NCI-H82 treated with DMSO at 0.1 percent for 48 hours (cell line): Measurements from ENCODE around the gene METTL9.
"Not testable (repeated sequence)": the region's sequence is repeated elsewhere in the genome, so short reads cannot be mapped to it uniquely, and the experiment has no call there.

Experiments used
- DNase-seq: peaks from one replicate; lab custom pipeline; 2025; ENCODE audit not compliant: unreplicated experiment; lab: John Stamatoyannopoulos, UW

The METTL9 gene

DNA sequence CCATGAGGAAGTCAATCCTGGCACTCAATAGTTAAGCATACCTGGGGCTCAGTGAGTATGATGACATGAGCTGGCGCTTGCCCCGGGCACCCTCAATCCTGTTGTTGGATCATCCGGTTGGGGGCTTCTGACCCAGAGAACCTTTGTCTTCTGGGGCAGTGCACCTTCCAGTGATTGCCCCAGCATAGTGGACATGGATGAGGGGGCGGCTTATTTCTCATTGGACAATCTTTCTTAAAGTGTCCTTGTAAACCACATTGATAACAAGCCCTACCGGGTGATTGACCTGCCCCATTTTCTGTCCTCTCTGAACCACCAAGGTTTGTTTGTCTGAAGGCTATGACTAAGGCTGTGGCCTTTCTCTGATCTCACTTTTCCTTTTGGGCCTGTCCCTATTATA is 34.8 kb downstream of the METTL9 start:
- no peak for DNase-seq

DNA sequence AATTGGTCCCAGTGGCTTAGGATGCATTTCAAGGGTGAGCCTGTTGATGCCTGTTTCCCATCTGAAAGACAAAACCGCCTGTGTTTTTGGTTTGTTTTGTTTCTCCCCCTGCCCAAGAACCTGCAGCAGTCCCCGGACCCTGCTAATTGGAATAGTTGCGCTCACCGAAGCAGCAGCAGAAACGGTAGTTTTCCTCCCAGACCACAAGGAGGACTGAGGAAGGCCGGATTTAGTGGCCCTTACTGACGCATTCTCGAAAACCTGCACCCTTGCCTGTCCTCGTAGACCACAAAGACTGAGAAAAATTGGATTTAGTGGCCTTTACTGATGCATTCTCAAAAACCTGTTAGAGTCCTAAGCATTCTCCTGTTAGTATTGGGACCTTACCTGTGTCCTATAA is 36.3 kb downstream of the METTL9 start:
- not testable (repeated sequence) for DNase-seq

DNA sequence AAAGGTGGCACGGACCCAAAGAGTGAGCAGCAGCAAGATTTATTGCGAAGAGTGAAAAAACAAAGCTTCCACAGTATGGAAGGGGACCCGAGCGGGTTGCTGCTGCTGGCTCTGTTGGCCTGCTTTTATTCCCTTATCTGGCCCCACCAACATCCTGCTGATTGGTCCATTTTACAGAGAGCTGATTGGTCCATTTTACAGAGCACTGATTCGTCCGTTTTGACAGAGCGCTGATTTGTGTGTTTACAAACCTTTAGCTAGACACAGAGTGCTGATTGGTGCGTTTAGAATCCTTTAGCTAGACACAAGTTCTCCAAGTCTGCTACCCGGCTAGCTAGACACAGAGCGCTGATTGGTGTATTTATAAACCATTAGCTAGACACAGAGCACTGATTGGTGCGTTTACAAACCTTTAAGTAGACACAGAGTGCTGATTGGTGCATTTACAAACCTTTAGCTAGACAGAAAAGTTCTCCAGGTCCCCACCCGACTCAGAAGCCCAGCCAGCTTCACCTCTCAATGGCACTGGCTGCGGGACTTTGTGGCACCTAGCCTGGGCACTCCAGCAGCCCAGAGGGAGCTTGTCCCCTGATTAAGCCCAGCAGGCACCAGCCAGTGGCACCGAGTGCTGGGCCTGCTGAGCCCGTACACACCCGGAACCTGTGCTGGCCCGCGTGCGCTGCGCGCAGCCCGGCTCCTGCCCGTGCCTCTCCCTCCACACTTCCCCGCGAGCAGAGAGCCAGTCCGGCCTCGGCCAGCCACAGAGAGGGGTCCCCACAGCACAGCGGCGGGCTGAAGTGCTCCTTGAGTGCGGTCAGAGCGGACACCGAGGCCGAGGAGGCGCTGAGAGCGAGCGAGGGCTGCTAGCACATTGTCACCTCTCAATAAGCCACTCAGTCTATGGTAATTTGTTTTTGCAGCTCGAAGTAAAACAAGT is 37.9 kb downstream of the METTL9 start:
- no peak for DNase-seq

DNA sequence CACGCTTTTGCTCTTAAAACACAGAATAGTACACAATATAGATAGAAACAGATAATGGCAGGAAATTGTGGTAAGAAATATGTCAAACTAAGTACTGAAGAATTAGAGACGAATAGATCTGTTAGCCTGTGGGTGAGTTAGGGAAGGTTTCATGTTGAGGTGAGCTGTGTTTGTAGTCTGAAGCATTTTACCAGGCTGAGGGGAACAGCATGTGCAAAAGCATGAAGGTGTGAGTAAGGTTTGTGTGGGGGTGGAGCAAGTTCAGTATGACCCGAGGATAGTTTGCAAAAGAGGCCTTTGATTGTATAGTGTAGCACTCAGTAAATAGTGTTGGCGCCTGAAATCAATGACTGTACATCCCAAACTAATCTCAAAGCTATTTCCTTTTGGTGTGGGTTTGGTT is 39.2 kb downstream of the METTL9 start:
- no peak for DNase-seq

DNA sequence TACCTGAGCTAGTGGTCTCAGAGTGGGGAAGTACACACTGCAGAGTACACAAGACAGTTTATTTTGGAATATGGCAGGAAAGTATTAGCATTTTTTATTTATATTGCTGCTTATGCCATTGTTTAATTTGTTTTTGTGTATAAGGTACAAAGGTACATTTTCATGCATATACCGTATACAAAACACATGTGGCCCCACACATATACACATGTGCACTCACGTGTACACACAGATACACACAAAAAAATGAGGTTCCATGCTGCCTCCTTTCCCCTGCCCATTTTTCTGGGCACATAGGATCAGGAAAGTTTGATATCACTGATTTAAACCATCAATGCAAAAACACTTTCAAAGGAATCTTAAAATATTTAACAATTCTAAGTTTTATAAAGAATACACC is 40.1 kb downstream of the METTL9 start:
- no peak for DNase-seq

DNA sequence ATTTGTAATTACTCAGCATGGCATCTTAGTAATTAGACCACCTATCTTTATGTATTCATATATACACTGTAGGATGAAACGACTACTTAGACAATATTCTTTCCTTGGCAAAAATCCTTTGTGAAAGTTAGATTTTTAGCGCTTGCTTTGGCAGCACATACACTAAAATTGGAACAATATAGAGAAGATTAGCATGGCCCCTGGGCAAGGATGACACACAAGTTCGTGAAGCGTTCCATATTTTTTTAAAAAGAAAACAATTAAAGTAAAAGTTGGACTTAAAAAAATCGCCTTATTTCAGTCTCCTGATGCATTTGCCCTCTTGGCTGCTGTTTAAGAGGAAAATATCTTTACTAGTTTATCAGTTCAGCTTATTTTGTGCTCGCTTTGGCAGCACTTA is 42.5 kb downstream of the METTL9 start:
- no peak for DNase-seq

DNA sequence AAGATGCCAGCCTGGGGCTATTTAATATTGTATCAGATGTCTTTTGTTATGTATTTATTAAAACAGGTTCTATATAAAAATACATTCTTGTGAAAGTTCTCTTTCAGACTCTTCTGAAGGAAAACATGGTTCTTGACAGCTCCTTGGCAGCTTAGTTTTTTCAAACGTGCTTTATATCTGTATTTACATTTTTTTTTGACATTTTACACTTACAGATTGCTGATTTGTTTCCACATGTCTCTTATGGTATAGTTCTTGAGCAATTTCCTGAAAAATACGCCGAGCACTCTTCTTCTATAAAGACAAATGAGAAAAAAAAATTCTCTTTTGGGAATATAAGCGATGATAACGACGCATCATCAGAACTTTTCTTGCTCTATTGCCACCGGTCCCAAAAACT is 43.5 kb downstream of the METTL9 start:
- no peak for DNase-seq

DNA sequence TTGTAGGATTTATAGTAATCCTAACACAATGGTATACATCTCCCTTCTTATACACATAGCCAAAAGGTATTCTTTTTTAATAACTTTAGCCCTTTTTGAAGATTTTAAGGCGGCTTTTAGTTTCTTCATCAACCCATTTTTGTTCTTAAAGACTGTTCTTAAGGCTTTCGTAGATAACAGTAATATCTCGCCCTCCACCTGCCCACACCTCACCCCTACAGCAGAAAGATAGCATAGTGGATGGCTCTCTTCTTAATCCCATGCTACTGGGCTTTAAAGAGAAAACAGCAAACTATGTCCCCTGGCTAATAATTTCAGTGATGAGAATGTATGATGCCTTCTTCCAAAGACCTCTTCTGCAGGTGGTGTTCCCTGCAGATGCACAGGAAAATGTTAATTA is 44.4 kb downstream of the METTL9 start:
- no peak for DNase-seq

DNA sequence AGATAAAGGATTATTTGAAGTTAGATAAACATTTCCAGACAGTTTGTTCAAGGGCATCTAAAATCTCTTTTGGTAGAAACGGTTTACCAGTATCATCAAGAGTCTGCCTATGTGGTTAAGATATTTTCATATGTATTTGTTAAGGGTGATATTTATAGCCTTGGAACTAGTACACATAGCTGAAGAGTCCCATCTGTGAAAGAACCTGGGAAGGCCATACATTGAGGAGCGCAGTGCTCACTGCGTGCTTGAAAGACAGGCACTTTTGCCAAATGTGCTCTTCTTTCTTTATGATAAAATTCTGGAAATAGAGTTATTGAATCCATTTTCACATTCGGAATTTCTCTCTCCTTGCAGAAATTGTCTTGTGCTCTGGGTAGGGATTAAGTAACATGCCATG is 45.3 kb downstream of the METTL9 start:
- no peak for DNase-seq

DNA sequence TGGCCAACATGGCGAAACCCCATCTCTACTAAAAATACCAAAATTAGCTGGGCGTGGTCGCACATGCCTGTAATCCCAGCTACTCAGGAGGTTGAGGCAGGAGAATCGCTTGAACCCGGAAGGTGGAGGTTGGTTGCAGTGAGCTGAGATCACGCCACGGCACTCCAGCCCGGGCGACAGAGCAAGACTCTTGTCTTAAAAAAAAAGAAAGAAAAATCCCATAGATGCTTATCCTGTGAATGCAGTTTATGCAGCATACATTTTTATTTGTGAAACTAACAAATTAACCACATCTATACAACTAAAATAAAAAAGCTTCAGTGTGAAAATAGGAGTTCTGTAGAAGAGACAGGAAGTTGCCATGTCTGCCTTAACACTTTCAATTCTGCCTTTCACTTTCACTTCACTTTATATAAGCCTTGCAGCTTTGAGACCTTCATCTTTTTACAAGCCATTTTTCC is 45.9 kb downstream of the METTL9 start:
- DNase-seq, result no peak

DNA sequence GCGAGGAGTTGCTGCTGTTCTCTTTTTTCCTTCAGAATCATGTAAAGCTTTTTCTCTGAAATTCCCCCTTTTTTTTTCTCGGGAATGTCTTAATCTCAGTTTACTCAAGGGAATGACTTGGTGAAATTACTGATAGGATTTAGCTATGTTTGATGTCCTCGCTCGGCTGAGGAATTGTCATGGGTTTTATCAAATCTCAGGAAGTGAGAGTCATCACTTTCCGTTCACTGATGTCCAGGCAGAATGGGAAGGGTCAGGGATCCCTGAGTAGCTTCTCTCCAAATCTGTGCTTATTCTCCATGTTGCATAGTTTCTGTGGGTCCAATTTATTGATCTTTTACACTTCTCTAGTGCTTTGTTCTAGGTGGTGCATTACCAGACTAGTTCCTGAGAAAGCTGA is 46.7 kb downstream of the METTL9 start:
- no peak for DNase-seq

DNA sequence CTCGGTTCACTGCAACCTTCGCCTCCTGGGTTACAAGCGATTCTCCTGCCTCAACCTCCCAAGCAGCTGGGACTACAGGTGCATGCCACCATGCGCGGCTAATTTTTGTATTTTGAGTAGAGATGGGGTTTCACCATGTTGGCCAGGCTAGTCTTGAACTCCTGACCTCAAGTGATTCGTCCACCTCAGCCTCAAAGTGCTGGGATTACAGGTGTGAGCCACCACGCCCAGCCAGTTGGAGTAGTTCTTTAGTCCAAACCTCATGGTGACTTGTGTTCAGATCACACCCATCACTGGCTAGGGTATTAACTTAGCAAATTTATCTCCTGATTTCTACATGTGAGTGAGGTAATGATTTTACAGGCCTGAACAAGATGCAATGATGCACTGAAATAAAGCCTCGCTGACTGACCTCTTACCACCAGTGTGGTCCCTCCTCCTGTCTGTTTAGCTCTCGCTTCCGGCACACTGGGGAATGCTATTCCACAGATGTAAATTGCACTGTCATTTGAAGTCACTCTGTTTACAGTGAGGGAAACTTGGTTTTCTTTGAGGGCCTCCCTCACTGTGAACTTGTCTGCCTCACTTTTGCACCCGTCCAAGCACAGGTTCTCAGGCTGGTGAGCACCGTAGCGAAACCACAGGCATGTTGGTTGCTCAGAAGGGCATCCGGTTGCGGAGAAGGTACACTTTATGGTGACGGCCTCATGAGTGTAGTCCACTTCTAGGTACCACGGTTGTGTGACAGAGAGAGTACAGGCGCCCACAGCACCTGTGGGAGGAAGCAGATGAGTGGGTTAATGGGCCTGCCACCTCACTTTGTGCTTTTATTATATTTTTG is 47.6 kb downstream of the METTL9 start:
- DNase-seq, result no peak

DNA sequence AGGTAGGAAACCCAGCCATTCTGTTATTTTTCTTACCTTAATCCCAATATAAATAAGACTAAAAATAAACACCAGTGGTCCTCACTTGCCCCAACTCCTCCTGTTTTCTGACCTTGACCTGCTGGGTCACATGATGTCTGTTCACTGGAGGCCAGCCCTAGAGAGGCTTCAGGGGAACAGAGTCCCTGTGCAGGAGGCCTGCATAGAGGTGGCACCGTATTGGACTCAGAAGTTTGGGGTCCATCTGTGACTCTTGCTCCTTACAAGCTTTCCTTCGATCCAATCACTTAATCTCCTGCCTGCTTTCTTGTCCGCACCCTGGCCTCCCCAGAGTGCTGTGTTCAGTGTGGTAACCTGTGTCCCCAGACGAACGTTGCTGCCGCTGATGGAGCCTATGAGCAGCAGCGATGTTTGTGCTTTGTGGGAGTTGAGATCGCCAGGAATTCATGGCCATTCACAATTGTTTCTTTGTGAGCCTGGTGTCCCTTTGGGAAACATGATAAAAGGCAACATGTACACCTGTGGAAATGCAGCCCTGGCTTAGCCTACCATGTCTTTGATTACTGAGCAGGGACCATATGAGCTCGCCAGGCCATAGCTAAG is 48.3 kb downstream of the METTL9 start:
- DNase-seq, result no peak

DNA sequence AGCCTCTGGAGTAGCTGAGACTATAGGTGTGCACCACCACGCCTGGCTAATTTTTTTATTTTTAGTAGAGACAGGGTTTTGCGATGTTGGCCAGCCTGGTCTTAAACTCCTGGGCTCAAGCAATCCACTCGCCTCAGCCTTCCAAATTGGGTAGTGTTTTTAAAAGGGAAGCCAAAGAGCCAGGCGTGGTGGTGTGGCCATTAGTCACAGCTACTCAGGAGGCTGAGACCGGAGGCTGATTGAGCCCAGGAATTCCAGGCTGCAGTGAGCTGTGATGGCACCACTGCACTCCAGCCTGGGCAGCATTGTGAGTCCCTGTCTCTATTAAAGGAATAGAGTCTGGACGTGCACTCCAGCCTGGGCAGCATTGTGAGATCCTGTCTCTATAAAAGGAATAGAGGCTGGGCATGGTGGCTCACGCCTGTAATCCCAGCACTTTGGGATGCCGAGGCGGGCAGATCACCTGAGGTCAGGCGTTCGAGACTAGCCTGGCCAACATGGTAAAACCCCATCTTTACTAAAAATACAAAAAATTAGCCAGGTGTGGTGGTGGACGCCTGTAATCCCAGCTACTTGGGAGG is 50.5 kb downstream of the METTL9 start:
- not testable (repeated sequence) for DNase-seq

DNA sequence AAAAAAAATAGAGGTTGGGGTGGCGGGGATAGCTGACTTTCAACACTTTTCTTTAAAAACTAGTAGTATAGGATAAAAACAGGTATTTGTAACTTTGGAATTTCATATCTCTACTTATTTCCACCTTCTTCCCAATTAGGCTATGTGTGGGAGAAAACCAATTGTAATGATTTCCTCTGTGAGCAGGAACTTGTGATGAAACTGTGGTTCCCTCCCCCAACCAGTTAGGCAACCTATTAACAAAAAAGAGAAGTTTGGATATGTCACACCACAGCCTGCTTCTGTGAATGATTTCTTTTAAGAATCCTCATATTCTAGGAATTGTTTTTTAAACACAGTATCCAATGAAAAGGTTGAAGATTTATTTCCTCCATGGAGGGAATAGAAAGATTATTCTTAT is 51.1 kb downstream of the METTL9 start:
- no peak for DNase-seq

DNA sequence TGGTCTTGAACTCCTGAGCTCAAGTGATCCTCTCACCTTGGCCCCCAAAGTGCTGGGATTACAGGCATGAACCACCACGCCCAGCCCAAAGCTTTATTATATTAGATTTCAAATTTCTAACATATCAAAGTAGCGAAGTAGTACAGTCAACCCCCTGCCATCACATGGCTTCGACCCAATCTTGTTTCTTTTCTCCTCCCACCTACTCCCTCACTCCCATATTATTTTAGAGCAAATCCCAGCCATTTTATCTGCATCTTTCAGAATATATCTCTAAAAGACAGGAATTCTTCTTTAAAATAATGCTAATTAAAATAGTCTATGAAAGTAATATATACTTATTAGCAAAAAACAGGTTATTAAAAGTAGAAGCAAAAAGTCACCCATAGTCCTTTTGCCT is 52.1 kb downstream of the METTL9 start:
- DNase-seq, result no peak

DNA sequence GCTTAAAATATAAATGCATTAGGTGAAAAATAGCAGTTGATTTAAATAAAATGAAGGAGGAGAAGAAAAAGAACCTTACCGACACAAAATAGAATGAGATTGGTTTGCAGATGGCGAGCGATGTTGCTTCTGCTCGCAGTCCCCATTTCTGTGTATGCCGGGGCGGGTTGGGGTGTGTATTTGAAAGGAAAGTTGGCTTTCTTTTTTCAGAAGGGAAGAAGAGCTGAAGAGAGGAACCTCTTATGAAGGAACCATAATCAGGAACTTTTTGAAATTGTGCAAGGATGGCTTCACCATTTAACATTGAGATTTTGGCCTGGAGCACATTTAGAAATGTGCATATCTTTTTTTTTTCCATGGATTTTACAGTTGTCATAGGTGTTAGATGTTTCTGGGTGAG is 53.1 kb downstream of the METTL9 start, which contains the start of gene IGSF6:
Gene IGSF6, minus strand, starts transcription at position 156 of the 400 bp plus-strand sequence. Its CDS starts 10 bp downstream, at position 146.
- DNase-seq, result no peak

DNA sequence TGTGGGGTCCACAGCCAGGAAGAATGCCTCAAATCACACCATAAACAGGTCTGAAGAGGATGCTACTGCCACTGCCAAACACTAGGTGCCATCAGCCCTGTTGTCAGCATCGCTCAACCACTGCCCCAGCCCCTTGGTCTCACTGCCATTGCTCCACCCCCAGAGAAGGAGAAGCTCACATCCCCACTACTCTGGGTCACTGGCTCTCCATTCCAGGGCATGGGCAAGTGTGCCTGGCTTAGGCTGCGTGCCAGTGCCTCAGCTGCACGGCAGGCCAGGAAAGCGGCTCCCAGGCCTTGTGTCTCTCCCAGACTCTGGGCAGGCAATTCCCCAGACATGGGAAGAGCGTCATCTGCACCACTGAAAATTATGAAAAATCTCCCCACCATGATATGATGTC is 54.2 kb downstream of the METTL9 start:
- DNase-seq, result no peak

DNA sequence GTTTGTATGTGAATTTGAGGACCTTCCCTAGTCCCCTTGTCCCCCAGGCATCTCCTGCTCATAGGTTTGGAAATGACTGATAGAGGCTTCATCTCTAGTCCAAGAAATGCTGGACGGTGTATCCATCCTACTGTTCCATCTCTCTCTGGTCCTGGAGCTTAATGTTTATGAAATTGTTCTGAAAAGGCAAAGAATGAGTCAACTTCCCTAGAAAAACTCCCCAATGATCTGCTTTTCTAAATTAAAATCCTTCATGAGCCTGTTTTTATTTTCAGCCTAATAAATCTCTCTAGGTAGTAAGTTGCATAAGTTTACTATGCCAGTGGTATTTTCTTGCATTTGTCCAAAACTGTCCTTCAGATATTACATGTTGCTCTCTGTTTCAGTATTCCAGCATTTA is 55.1 kb downstream of the METTL9 start:
- no peak for DNase-seq

DNA sequence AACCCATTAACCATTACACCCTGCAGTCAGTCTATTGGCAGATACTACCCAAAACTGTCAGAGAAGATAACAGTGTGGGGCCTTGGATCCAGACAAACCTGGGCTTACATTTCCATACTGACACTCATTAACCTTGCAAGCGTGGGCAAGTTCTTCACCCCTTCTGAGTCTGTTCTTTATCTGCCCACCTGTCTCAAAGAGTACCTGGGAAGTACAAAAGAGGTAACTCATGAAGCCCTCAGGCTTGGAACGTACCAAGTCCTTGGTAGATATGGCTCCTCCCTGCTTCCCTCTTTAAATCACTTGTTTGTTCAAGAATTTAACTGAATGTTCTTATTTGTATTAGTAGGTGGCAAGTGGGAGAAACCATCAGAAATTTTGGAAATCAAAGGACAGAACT is 55.5 kb downstream of the METTL9 start:
- DNase-seq, result no peak
